Measurements from ENCODE around the gene STAC2.
"Not testable (repeated sequence)": the region's sequence is repeated elsewhere in the genome, so short reads cannot be mapped to it uniquely, and the experiment has no call there.

STAC2 gene

DNA sequence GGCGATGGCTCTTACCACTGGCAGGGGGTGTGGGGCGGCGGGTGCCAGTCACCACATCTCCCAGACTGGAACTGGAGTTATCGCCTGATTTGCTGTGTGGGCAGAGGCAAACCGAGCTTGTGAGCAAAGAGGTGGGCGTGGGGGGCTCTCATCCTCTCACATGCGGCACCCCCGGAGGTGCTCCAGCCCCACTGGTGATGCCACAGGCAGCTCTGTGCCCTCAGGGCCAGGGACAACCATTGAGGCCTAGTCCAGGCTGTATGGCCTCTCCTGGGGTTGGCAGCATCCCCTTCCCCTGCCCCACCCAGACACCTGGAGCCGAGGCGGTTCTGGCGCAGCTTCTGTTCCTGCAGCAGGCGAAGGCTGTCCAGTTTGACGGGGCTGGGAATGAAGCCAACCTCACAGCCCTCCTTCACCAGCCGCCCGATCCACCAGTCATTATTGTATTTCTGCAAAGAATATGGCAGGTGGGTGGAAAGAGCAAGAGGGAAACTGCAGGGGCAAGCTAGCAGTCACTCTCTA is 39.2 kb downstream of the STAC2 start:
- DNase-seq: no peak

DNA sequence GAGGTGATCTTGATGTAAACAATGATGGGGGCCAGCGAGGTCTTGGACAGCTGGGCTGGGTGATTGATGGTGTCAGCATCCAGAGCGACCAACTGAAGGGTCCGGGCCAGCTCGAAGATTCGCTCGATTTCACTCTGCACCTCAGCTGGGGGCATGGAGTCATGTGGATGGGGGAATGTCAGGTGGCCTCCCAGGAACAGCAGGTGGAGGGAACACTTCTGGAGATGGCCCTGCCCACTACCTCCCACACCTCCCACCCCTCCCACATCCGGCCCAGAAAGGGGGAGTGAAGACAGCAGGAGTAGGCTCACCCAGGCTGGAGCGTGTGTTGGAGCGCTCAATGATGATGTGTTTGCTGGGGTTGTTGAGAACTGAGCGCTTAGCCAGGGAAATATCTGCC is 42.0 kb downstream of the STAC2 start:
- no peak for DNase-seq

DNA sequence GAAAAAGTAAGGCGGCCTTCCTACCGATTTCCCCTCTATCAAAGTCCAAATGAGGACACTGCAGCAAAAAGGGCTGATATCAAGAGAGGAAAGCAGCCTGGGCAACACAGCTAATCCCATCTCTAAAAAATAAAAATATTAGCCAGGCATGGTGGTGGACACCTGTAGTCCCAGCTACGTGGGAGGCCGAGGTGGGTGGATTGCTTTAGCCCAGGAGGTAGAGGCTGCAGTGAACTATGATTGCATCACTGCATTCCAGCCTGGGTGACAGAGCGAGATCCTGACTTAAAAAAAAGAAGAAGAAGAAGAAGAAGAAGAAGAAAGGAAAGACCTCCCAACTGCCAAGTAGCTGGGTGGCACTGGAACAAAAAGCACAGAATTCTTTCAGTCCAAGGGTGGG is 42.7 kb downstream of the STAC2 start:
- DNase-seq: no peak

GRCh38 chr17:39181303-39181702 is 44.4 kb downstream of the STAC2 start:
- DNase-seq: no peak

DNA sequence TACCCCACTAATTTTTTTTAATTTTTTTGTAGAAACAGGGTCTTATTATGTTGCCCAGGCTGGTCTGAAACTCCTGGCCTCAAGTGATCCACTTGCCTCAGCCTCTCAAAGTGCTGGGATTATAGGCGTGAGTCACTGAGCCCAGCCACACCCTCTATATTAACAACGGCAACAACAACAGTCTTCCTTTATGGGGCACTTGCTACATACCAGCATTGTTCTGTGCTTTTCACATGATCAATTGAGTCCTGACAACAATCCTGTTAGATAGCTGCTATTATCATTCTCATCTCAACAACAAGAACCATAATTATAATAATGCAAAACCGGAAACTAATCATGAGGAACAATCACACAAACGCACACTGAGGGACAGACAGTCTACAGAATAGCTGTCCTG is 47.2 kb downstream of the STAC2 start:
- DNase-seq: no peak

DNA sequence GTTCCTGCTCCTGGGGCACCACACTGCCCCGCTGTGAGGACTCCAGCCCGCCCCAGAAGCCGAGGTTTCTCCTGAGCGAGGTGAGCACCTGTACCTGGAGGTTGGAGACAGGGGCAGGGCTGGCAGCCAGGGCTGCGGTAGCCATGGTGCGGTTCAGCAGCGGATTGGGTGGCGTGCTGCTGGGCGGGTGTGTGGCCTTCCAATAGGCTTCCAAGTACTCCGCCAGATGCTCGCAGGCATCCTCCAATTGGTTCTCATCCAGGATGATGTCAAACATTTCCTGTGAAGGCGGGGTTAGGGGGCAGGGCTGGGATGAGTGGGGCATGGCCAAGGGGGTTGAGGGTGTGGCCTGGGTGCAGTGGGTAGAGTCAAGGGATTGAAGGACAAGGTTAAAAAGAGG is 48.5 kb downstream of the STAC2 start:
- DNase-seq: no peak

- DNase-seq: no peak
Measured at GRCh38 chr17:39175695-39176093, 50.1 kb downstream of the STAC2 start.

DNA sequence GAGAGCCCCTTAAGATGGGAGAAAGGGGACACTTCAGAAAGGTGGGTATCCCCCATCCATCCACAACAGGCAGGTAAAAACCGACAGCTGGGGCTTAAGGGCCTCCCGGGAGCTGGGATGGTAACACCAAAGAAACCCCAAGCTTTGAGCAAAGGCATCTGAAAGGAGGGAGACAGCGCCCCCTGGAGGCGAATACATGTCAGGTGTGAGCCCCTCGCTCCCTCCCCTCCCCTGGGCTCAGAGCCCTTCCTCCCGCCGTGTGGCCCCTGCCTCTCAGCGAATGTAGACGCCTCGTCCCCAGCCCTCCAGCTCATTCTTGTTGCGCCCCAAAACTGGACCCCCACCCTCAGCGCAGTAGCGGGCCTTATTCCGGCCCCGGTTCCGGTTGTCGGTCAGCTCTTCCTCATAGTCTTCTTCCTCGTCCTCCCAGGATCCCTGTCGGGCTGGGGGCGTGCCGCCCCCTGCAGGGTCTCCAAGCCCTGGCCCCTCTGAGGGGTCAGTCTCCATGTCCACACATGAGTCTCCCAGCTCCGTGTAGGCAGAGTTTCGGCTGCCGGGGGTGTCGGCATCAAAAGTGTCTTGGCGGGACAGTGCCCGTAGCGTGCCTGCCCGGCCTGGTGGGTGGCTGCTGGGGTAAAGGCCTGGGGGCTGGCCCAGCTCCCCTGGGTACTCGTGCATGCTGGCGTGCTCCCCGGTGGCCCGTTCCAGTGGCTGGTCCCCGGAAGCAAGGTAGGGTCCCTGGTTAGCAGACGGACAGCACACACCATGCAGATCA is 50.6 kb downstream of the STAC2 start:
- DNase-seq: peak; percentile 57

GRCh38 chr17:39173526-39174274 is 52.0 kb downstream of the STAC2 start:
- no peak for DNase-seq

DNA sequence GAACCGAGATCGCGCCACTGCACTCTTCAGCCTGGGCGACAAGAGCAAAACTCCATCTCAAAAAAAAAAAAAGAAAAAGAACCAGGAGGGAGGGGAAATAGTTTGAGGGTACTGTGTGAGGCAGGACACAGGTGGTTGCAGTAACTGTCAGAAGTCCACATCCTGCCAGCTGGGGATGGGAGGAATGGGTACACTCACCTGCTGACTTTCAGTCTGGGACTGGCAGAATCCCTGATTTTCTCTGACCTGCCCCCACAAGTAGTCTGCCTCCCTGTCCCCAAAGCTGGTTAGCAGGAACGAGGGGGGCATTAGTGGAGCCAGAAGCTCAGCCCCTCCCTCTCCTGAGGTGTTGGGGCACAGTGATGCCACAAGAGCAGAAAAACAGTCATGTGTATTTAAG is 52.7 kb downstream of the STAC2 start:
- no peak for DNase-seq

- no peak for DNase-seq
Measured at GRCh38 chr17:39171933-39172332, 53.8 kb downstream of the STAC2 start.

DNA sequence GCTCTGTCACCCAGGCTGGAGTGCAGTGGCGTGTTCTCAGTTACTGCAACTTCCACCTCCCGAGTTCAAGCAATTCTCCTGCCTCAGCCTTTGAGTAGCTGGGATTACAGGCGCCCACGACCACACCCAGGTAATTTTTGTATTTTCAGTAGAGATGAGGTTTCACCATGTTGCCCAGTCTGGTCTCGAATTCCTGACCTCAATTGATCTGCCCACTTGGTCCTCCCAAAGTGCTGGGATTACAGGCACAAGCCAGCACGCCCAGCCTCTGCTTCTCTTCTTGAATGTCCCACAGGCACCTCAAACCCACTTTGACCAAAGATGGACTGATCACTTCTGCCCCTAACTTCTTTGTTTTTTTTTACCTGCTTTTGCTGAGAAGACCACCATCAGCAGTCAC is 55.2 kb downstream of the STAC2 start:
- no peak for DNase-seq

DNA sequence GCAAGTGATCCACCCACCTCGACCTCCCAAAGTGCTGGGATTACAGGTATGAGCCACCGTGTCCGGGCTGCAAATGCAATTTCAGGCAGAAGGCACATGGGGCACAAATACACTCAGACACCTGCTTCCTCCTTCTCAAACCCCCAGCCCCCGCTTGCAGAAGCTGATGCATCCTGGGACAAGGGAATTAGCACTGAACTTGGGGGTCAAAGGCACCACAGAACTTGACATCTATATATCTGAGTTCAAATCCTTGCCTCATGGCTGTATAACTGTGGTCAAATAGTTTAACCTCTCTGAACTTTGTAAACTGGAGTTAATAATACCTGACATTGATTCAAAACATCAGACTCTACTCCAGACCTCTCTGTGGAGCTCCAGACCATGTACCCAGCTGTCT is 55.6 kb downstream of the STAC2 start:
- DNase-seq: no peak

- no peak for DNase-seq
Measured at GRCh38 chr17:39169518-39169917, 56.2 kb downstream of the STAC2 start.

GRCh38 chr17:39169101-39169500 is 56.6 kb downstream of the STAC2 start:
- no peak for DNase-seq

GRCh38 chr17:39168503-39168902 is 57.2 kb downstream of the STAC2 start:
- DNase-seq: not testable (repeated sequence)

DNA sequence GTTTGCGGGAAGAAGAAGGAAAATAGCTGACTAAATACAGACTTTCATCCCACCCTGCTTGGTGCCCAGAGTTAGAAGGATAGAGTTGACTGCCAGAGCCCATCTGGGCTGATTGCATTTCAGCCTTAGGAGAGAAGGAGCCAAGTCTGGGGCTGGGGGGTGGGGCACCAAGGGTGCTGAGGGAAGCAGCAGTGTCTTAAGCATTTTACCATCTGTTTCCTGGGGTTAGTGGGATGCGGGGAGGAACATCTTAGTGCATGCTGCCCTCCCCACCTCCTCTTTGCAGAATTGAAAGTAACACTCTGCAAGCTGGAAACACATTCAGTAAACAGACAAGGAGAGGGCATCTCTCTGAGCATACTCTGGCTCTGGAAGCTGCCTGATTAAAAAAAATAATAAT is 58.3 kb downstream of the STAC2 start:
- peak; percentile 92 for DNase-seq

- peak; percentile 29 for DNase-seq
Measured at GRCh38 chr17:39166437-39167335, 59.1 kb downstream of the STAC2 start.

DNA sequence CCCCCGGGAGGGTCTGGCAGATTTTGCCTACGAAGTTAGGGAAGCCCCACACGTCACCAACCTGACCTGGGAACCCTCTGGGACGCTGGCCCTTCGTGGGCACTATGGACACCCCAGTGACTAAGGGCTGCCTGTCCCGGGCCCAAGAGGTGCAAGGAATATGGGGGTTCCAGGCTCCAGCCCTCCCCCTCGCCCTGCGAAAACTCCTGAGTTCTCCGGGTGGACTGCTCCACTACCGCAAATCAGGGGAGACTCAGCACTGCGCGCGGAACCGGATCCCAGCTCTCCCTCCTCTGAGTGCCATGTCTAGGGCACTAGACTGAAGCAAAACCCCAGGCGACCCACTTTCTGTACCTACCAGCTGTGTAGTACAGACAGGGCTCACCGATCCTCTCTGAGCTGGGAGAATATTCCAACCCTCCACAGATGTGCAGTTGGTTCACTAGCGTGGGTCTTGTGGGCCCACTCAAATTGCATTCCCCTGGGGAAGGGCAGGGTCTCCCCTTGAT is 59.9 kb downstream of the STAC2 start, which contains the start of gene ARL5C:
Gene ARL5C, minus strand, starts transcription at position 321 of the 509 bp plus-strand sequence. CDS start 401 bp downstream, outside the sequence.
- DNase-seq: no peak

GRCh38 chr17:39165178-39165840 is 60.4 kb downstream of the STAC2 start:
- no peak for DNase-seq

DNA sequence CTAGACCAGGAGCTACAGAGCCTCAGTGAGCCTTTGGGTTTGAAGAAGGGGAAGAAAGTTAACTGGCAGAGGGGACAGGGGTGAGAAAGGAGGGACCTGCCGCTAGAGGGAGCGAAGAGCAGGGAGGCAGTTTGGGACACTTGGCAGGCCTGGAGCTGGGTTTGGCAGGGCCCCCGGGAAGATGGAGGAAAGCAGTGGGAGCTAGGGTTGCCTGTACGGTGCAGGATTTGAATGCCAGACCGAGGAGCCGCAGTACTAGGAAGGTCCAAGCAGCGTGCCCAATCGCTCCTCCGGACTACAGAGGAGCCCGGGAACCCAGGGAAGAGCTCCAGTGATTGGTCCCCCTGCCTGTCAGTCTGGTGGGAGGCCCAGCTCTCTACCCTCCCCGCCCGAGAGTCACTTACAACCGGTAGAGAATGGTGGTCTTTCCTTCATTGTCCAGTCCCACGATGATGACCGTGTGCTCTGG is 61.0 kb downstream of the STAC2 start:
- DNase-seq: peak; percentile 17

DNA sequence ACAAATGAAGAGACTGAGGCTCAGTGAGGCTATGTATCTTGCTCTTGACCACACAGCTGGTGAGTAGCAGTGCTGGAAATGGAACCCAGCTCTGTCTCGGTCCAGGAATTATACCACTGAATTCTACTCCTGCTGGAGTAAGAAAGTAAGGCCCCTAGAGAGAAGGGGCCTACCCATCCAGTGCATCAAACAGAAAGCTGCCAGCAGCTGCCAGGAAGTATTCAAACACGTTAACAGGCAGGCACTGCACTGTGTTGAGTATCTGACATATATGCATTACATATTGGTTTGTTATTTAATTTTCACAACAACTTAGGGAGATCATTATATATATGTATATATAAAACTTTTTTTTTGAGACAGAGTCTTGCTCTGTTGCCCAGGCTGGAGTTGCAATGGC is 63.8 kb downstream of the STAC2 start:
- DNase-seq: no peak
